ENCODE data around the gene F8.

DNA sequence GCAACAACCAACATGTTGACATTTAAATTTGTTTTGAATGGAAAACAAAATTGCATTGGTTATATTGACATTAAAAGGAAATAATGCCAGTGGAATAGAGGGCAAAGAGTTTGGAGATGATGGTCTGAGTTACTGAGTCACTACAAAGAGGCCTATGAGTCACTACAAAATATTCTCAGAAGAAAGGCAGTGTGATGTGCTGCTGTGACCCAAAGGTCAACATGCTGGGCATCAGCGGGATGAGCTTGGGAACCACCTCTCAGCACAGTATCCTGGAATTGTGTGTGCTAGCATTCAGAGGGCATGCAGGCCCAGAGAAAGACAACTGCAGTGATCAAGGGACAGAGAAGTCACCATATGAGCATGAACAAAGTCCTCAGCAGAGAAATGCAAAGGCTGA, 45.6 kb upstream of the F8 start:
- no peak for TF ChIP-seq POLR2A (IDR thresholded peaks at IDR 0.05)
- no peak for TF ChIP-seq CTCF (IDR thresholded peaks at IDR 0.05)
